Right forelimb (tissue), 1 donor: Measurements from ENCODE around the gene ZBTB7C.

Experiments used
- DNase-seq: peaks from one replicate; pipeline ENCODE4 v3.0.0-alpha.2; 2018

The ZBTB7C gene

DNA sequence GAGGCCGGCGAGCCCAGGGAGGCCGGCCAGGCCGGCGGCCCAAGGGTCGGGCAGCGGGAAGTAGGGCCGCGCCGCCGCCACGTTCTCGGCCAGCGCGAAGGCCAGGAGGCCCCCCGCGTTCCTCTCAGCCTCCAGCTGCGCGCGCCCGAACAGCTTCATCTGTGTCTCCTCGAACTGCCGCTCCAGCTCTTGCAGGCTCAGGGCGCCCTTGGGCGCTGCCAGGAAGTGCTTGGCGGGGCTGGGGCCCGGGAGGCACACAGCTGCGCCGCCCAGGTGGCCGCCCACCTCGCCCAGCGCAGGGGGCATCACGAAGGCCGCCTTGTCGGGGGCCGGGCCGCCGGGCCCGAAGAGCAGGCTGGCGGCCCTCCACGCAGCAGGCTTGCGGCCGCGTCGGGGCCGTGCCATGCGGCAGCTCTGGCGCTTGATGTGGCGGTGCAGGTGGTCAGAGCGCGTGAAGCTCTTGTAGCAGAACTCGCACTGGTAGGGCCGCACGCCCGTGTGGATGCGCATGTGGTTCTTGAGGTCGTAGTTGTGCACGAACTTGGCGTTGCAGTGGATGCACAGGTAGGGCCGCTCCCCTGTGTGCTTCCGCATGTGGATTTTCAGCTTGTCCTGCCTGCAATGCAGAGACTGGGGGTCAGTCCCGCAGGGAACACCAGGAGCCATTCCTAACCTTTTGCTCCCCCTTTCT is 379.7 kb downstream of the ZBTB7C start:
- no peak for DNase-seq

DNA sequence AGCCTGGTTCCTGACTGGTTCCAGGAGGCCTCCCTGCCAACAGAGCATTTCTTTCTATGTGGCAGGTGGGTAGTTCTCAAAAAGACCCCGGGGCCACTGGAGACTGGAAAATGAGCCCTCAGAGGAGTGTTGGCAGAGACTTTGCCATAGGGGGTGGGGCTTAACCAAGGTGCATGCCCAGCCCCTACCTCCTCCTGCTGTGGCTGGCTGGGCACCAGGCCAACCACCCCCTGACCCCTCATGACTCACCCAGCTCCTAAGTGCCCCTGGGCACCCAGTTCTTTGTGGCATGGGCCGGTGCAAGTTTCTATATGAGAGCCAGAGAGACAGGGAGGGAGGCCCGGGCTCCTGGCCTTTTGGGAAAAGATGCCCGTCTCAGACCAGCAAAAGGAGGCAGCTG is 380.5 kb downstream of the ZBTB7C start:
- no peak for DNase-seq

DNA sequence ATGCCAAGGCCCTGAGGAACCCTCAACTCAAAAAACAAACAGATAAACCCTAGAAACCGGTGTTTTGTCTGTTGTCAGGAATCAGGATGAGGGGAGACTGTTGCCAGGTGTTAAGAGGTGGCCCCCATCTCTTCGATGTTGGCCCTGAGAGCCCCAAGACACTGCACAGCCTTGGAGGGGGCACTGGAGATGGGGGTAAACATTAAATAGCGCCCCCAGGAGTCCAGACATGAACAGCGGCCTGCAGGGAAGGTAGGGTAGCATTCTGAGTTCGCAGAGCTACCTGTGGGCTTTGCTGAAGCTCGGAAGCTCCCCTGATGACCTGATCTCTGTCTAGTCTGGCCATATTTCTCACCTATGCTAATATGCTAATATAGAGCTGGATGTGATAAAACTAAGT is 381.1 kb downstream of the ZBTB7C start:
- no peak for DNase-seq

DNA sequence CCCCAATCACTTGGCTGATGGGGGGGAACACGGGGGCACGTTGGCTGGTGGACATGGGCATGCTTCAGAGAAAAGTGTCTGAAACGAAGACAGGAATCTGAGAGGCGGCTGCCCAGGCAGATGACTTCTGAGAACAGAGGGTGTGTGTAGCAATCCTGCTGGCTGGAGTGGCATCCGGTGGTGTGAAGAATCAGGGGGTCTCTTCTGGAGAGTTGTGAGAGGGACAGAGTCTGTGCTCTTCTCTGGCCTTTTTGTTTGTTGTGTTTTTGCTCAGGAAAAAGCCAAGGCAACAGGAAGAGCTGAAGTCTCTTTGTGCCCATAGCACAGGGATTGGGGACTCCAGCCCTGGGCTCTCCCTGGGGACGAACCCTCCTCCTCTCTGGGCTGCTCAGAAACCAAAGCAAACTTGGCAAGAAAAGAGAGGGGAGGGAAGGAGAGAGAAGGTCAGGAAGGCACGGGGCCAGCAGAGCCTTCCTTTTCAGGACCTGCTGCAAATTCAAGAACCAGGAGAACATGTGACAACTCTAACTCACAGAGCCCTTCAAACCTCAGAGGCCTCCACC is 381.7 kb downstream of the ZBTB7C start:
- peak; percentile 48 for DNase-seq

DNA sequence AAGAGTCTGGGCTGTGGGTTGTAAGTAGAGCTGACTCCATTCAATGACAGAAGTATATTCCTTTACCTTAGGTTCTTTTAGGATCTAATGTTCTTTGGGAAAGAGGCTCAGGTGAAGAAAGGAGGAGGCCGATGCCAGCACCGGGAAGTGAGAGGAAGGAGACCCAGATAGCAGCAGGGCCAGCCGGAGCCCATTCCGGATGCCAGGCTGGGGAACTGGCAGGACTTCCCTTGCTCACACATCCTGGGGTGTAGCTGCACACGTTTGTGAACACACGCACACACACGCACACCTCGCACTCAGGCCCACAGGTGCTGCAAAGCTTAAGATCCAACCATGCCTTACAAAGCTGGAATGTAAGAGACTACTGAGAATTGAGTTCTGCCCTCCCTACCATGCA is 383.0 kb downstream of the ZBTB7C start:
- no peak for DNase-seq

DNA sequence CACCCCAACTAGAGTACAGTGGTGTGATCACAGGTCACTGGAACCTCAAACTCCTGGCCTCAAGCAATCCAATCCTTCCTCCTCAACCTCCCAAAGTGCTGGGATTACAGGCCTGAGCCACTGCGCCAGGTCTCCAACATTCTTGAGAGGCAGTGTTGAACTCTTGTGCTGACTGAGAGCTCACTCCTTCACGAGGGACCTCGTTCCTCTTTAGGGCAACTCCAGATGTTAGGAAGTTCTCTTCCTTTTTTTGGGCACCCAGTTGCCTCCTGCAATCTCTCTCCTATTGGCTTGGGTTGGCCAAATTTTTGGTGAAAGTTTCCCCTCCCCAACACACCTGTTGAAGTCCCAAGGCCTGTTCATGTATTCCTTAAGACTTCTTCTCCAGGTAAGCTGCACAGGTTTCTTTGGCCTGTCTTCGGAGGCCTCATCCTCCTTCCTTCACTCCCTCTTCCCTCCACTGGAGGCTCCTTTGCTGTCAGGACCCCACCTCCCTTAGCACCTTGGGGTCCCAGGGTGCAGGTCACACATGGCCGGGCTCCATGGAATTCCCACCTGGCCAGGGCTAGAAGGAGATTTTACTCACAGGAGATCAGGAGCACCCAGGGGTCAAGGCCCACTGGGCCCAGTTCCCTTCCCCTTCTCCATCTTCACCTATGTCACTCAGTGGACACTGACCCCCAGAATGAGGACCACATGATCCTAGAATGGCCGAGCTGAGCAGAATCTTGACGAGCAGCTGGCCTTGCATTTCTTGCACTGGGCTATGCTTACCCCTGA is 384.1 kb downstream of the ZBTB7C start:
- peak; percentile 37 for DNase-seq

DNA sequence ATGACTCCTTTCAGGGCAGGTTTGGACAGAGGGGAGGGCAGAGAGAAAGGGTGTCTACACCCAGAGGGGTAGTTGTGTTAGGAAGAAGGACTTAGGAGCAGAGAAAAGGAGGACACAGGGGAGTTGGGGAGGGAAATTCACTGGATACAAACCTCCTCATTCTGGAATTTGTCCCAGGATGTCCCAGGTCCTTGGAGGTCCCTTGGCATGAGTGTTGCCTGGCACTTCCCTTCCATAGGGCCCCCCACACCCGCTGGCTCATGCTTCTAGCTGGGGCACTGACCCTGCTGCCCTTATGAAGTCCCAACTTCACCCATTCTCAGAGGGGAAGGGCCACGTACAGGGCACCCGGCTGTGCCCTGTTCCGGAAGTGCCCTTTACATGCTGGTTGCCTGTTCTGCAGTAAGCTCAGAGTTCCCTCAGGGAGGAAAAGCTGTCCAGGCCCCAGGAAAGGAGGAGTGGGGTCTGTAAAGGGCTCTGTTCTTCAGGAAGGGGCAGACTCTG is 385.1 kb downstream of the ZBTB7C start:
- DNase-seq = peak; percentile 28

DNA sequence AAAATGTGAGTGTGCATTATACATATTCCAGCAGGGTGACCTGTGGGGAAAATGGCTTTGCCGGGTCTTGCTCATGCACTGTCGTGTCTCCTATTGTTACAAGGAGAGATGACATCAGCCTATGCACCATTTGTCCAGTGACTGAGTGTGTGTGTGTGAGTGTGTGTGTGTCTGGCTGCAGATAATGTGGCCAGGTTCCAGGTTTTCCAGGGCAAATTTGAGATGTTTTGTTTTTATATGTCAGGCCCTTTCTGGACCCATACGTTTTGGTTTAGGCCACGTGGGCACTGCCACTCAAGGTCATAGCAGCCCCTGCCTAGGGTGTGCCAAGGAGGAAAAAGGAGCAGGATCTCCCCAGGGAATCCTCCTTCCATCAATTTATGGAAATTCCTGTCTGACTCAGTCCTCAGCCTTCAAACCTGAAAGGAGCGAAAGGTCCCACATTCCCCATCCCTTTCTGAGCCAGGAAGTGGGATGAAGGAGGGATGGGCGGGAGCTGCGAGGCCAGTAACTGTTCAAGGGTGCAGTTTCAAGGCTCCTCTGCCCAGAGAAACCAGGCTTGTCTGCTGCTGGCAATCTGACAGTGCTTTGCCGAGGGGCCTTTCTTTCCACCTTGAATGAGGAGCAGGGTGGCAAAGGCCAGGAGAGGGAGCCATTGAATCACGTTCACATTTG is 385.7 kb downstream of the ZBTB7C start:
- DNase-seq = peak; percentile 62

DNA sequence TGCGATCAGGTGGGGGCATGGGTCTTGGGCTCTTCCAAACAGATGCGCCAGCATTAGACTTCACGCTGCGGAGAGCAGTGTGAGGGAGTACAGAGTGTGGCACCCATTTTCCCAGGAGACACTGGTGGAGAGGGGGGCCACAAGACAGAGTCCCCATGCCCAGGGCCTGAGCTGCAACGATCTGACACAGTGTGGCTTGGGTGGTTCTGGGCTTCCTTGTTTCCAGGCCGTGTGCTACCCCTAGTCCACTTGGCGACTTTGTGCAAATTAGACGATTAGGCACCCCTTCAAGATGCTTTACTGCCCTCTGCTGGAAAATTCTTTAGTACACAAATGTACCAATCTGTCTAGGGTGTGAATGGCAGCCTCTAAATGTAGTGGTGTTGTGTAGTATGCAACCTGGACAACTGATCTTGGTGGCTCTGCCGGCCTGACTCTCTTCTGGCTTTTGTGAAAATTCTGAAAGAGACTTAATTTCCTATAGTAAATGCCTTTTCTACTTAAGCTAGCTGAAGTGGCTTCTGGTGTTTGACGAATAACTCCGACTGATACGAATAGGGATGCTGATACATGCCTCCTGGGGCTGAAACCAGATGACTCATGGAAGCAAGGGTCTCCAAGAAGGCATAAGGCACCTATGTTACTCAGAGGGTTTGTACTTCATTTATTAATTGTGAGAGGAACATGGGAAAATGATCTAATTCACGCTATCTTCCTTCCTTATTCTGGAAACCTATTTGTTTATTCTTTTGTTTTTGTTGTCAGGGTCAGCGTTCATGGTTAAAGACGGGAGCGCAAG is 386.5 kb downstream of the ZBTB7C start:
- peak; percentile 48 for DNase-seq

DNA sequence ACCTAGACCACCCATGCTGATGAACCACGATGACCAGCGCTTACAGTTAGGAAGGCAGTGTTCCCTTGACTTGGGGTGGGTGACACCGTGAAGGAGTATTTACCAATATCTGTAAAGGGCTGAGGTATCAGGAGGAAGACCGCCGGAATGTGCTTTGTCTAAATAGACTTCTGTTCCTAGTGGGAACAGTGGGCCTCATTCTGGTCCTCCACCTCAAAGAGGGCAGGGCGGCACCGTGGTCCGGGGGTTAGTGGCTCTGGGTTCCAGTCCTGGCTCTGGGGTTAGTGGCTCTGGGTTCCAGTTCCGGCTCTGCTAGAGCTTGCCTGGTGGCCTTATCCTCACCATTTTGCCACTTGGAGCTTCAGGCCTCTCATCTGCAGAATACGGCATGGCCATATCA is 387.2 kb downstream of the ZBTB7C start:
- no peak for DNase-seq

DNA sequence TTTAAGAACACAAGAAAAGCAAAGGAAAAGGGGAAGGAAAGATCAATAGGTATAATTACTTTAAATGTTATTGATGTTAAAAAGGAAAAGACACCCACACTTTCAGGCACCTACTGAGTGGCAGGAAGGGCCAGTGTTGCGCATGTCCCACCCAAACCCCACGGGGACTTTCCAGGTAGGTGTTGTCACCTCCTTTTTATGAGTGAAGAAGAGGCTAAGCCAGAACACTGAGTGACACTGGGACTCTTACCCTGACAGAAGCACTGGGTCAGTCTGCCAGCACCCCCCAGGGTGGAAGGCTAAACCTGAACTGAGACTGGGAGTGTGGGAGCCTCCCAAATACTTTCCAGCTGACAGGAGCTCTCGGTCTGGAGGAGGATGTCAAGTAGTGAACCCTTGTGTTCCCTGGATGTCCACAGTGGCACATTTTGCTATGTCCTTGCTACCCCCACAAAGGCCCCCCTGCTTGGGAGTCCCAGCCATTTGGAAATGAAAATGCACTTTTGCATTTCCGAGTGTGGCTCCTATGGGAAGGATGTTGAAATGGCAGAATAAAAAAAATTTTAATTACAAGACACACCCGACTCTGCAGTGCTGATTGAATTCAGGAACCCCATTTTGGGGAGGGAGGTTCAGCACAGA is 387.8 kb downstream of the ZBTB7C start:
- peak; percentile 41 for DNase-seq

DNA sequence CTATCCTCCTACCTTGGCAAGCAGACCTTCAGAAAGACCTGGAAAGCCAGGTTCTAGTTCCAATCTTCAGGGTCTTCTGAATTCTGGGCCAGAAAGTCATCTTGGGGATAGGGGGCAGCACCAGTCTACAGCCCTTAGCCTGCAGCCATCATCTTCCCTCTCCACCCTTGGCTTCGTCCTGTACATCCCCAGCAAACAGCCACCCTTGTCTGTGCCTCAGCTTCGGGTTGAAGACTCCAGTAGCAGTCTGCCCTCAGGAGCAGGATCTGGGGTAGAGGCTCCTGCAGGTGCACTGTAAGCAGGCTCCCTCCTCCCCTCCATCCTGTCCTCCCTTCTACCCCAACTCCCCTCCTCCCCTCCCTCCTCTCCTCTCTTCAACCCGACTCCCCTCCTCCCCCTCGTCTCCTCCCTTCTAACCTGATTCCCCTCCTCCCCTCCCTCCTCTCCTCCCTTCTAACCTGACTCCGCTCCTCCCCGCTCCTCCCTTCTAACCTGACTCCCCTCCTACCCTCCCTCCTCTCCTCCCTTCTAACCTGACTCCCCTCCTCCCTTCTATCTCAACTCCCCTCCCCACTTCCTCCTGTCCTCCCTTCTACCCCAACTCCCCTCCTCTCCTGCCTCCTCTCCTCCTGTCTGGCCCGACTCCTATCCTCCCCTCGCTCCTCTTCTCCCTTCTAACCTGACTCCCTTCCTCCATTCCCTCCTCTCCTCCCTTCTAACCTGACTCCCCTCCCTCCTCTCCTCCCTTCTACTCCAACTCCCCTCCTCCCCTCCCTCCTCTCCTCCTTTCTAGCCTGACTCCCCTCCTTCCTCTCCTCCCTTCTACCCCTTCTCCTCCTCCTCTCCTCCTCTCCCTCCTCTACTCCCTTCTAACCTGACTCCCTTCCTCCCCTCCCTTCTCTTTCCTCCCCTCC is 388.6 kb downstream of the ZBTB7C start:
- peak; percentile 32 for DNase-seq

DNA sequence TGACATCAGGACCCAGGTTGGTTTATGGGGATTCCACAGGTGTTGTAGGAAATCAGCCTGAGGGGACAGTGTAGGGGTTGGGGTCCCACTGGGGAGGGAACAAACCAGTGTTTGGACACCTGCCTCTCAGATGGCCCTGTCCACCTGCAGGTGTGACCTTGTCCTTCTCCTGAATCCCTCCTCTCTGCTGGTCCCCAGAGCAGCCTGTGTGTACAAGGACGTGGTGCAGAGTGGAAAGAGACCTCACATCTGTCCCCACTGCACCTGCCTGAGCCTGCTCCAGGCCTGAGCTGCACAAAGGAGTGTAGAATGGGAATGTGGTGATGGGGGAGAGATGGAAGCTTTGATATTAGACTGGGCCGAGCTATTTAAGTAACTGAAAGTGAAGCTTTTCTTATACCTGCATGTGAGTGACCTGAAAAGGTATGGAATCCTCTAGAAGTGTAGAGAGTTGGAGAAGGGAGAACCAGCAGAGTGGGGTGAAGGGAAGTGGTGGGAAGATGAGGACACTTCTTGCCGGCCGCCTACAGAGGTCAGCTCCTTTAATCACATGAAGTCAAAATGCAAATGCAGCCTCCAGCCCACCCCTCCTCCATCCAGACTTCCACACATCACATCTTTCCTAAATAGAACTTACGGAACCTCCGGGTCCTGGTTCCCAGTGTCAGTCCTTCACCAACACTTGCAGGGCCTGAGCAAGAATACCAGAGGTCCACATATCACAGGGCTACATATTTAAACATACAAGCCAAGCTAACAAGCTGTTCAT is 389.4 kb downstream of the ZBTB7C start:
- DNase-seq = peak; percentile 22

DNA sequence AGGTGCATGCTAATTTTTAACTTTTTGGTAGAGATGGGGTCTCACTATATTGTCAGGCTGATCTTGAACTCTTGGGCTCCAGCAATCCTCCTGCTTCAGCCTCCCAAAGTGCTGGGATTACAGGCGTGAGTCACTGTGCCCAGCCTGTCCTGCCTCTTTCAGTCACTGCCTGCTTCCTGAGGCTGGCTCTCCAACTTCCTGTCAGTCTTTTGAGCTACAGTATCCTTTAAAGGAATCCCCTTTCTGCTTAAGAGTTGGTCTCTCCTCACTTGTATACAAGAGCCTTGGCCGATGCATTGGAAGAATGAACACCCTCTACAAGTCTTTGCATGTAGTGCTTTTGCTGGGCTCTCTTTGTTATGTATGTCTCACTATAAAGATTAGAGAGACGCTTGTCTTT is 390.3 kb downstream of the ZBTB7C start:
- peak; percentile 16 for DNase-seq

DNA sequence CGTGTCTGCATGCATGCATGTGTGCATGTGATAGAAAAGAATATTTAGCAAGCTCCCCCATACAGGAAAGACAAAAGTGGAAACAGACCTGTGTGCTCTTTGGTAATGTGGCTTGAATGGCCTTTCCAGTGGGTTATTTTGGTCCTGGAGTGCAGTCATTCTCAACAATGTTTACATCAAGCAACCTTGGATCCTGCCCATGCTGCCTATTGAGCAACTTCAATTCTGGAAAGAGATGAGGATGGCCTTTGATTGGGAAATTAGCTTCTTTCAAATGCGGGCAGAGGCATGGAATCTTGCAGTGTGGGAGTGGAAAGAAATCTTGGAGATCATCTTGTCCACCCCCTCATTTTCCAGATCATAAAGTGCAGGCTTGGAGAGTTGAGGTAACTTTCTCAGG is 391.5 kb downstream of the ZBTB7C start:
- peak; percentile 16 for DNase-seq

DNA sequence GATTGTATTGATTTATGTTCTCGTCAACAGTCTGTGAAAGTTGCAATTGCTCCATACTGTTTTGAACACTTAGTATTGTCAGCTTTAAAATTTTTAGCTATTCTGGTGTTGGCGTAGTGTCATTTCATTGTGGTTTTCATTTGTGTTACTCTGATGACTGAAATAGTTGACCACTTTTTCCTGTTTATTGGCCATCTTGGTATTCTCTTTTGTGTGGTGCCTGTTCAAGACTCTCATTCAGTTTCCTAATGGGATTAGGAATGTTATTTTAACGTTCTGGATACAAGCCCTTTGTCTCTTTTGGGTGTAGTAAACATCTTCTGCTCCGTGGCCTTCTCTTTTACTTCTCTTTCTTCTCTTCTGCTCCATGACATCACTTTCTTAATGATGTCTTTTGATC is 396.0 kb downstream of the ZBTB7C start:
- DNase-seq = no peak

DNA sequence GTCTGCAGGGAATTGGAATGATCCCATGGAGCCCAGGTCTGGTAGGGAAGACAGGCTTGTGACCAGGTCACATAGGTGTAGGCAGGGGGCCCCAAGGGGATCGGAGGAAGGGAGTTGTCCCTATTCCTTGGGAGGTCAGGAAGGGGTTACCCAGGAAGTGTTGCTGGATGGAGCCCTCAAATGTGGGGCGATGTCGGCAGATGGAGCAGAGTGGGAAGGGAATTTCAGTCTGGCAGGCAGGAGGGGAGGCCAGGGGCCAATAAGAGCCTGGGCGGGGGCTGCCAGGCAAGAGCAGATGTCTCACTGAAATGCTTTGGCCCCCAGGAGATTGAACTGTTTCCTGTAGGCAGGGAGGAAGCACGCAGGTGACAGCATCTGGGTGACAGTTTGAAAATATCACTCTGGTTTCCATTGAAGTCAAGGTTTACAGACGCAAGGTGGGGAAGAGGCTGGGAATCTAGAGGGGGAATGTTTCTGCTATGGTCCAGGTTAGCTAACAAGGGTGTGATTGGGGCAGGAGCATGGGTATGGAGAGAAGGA is 397.2 kb downstream of the ZBTB7C start:
- peak; percentile 37 for DNase-seq

DNA sequence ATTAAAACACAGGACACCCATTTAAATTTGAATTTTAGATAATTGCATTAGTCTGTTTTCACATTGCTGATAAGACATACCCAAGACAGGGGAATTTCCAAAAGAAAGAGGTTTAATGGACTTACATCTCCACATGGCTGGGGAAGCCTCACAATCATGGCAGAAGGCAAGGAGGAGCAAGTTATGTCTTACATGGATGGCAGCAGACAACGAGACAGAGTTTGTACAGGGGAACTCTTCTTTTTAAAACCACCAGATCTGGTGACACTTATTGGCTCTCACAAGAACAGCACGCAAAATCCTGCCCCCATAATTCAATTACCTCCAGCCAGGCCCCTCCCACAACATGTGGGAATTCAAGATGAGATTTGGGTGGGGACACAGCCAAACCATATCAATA is 398.9 kb downstream of the ZBTB7C start:
- DNase-seq = peak; percentile 22

DNA sequence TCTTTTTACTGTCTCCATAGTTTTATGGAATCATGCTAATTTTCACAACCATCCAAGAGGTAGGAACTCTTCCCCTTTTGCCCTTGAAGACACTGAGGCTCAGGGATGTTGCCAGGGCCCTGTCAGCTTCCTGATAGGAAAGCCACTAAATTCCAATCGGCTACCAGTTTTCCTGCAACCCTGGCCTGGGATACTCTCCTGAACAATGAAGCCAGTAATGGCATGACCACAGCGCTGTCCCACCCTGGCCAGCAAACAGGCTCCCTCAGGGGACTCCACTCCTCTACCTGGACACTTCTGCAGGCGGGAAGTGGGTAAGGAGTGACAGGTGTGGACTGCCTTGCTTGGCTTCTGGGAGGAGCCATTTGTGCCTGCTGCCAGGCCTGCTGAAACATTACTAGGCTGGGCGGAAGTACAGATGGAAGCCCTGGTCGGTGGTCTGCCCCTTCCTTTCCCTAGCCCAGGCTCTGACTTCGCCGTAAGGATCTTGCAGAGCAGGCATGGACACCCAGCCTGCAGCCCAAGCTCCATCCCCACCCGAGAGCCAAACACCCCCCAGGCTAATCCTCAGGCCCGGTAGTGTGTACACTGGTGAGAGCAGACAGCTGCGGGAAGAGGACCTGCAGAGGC is 400.0 kb downstream of the ZBTB7C start:
- peak; percentile 25 for DNase-seq
